Duodenal mucosa (tissue), 2 donors: ENCODE data around the gene TSGA10IP.

Source experiments
- H3K27ac ChIP-seq: one replicate; pipeline ENCODE4 v1.7.0; 2013; ENCODE audit warnings: low read depth, low read length
- H3K27me3 ChIP-seq, 2 donors: one replicate each; pipeline ENCODE4 v1.7.0; 2013; ENCODE audit warnings: low read length in 2 of 2, control low read depth in 1 of 2; ENCODE audit not compliant: insufficient read depth in 2 of 2, control insufficient read depth in 1 of 2
- H3K36me3 ChIP-seq, 2 donors: one replicate each; pipeline ENCODE4 v1.7.0; 2013; ENCODE audit warnings: low read length in 2 of 2, control low read depth in 1 of 2; ENCODE audit not compliant: insufficient read depth in 2 of 2, control insufficient read depth in 1 of 2
- H3K4me1 ChIP-seq, 2 donors: one replicate each; pipeline ENCODE4 v1.7.0; 2013; ENCODE audit warnings: low read length in 2 of 2, control low read depth in 1 of 2; ENCODE audit not compliant: insufficient read depth in 2 of 2, control insufficient read depth in 1 of 2
- H3K4me3 ChIP-seq, 2 donors: one replicate each; pipeline ENCODE4 v1.7.0; 2013; ENCODE audit warnings: low read length in 2 of 2, low read depth in 1 of 2
- H3K9ac ChIP-seq, 2 donors: one replicate each; pipeline ENCODE4 v1.7.0; 2013; ENCODE audit warnings: low read length in 2 of 2, low read depth in 1 of 2
- H3K9me3 ChIP-seq, 2 donors: one replicate each; pipeline ENCODE4 v1.7.0; 2013; ENCODE audit warnings: low read length in 2 of 2, control low read depth in 1 of 2; ENCODE audit not compliant: control insufficient read depth in 1 of 2

TSGA10IP gene

GRCh38 chr11:65945430-65945911, at the start of gene TSGA10IP:
Gene TSGA10IP (plus strand): TSS chr11:65945480. CDS start chr11:65945676, 196 bp downstream.
- Histone ChIP-seq H3K9me3 (no peaks in the 10 kb centered on the region), H3K9ac (no peak within 1 kb of the TSS), H3K4me3 (no peak within 1 kb of the TSS), H3K36me3 (no peaks in the 10 kb centered on the region), H3K27ac (no peak within 1 kb of the TSS), H3K4me1 (no peaks in the 10 kb centered on the region), H3K27me3 (peaks cover 0 to 4% of the 10 kb centered on the region in 2 donors)

GRCh38 chr11:65895482-65895981, 49.7 kb upstream of the TSGA10IP start:
- Histone ChIP-seq H3K4me1 (peaks cover 18 to 39% of the 10 kb centered on the region in 2 donors), H3K4me3 (no peak overlapping the region)

GRCh38 chr11:65896034-65896999, 49.0 kb upstream of the TSGA10IP start:
- H3K36me3 ChIP-seq: no peaks in the 10 kb centered on the region
- H3K9me3 ChIP-seq: no peaks in the 10 kb centered on the region
- no peak overlapping the region for H3K27ac ChIP-seq
- peaks cover 17 to 39% of the 10 kb centered on the region in 2 donors for H3K4me1 ChIP-seq
- peaks cover 9 to 14% of the 10 kb centered on the region in 2 donors for H3K27me3 ChIP-seq
- no peak overlapping the region for H3K4me3 ChIP-seq
- no peak overlapping the region for H3K9ac ChIP-seq

More at GRCh38 chr11:65895482-65895981, 49.7 kb upstream of the TSGA10IP start:
- no peaks in the 10 kb centered on the region for H3K9me3 ChIP-seq
- no peak overlapping the region for H3K27ac ChIP-seq
- H3K27me3 ChIP-seq: peaks cover 9 to 14% of the 10 kb centered on the region in 2 donors
- H3K36me3 ChIP-seq: no peaks in the 10 kb centered on the region
- no peak overlapping the region for H3K9ac ChIP-seq

GRCh38 chr11:65897020-65897471, 48.2 kb upstream of the TSGA10IP start:
- H3K27ac ChIP-seq: no peak overlapping the region
- no peaks in the 10 kb centered on the region for H3K36me3 ChIP-seq
- no peak overlapping the region for H3K4me3 ChIP-seq
- peaks cover 9 to 11% of the 10 kb centered on the region in 2 donors for H3K27me3 ChIP-seq
- no peak overlapping the region for H3K9ac ChIP-seq
- no peaks in the 10 kb centered on the region for H3K9me3 ChIP-seq
- H3K4me1 ChIP-seq: peaks cover 10 to 32% of the 10 kb centered on the region in 2 donors

GRCh38 chr11:65898656-65899355, 46.5 kb upstream of the TSGA10IP start:
- Histone ChIP-seq H3K27ac (no peak overlapping the region), H3K27me3 (peaks cover 9 to 11% of the 10 kb centered on the region in 2 donors), H3K4me3 (peak overlapping the region; percentile 61 to 62), H3K9ac (no peak overlapping the region), H3K4me1 (peaks cover 5 to 17% of the 10 kb centered on the region in 2 donors), H3K36me3 (no peaks in the 10 kb centered on the region), H3K9me3 (no peaks in the 10 kb centered on the region)

- peaks cover 5 to 12% of the 10 kb centered on the region in 2 donors for H3K4me1 ChIP-seq
- H3K9ac ChIP-seq: peak overlapping the region in 1 of 2 donors; percentile 35
- H3K27me3 ChIP-seq: peaks cover 9 to 11% of the 10 kb centered on the region in 2 donors
- H3K4me3 ChIP-seq: peak overlapping the region; percentile 61 to 62
- no peaks in the 10 kb centered on the region for H3K9me3 ChIP-seq
- no peaks in the 10 kb centered on the region for H3K36me3 ChIP-seq
- peak overlapping the region; percentile 47 for H3K27ac ChIP-seq
These were observed 45.7 kb upstream of the TSGA10IP start for GRCh38 chr11:65899356-65900124.

- no peaks in the 10 kb centered on the region for H3K9me3 ChIP-seq
- peak within 1 kb of the TSS in 1 of 2 donors; percentile 35 for H3K9ac ChIP-seq
- no peaks in the 10 kb centered on the region for H3K36me3 ChIP-seq
- peaks cover 9 to 11% of the 10 kb centered on the region in 2 donors for H3K27me3 ChIP-seq
- H3K27ac ChIP-seq: peak within 1 kb of the TSS; percentile 47
- peaks cover 5 to 12% of the 10 kb centered on the region in 2 donors for H3K4me1 ChIP-seq
- H3K4me3 ChIP-seq: peak within 1 kb of the TSS; percentile 61 to 62
These were observed 45.0 kb upstream of the TSGA10IP start, which contains the start of gene FOSL1 for GRCh38 chr11:65900125-65900898. Gene FOSL1 (minus strand): TSS chr11:65900388. CDS start chr11:65900339, 49 bp downstream.

- no peak overlapping the region for H3K27ac ChIP-seq
- H3K4me1 ChIP-seq: peaks cover 5 to 12% of the 10 kb centered on the region in 2 donors
- peaks cover 9 to 11% of the 10 kb centered on the region in 2 donors for H3K27me3 ChIP-seq
- H3K4me3 ChIP-seq: no peak overlapping the region
- H3K9ac ChIP-seq: no peak overlapping the region
- no peaks in the 10 kb centered on the region for H3K36me3 ChIP-seq
- no peaks in the 10 kb centered on the region for H3K9me3 ChIP-seq
These were observed 44.4 kb upstream of the TSGA10IP start for GRCh38 chr11:65900899-65901180.

- Histone ChIP-seq H3K36me3 (no peaks in the 10 kb centered on the region), H3K27ac (no peak overlapping the region), H3K4me1 (peaks cover 5 to 12% of the 10 kb centered on the region in 2 donors), H3K4me3 (no peak overlapping the region), H3K9me3 (no peaks in the 10 kb centered on the region), H3K9ac (no peak overlapping the region), H3K27me3 (peaks cover 9 to 11% of the 10 kb centered on the region in 2 donors)
These were observed 42.2 kb upstream of the TSGA10IP start for GRCh38 chr11:65903068-65903481.
